ENCODE measurements around the gene THAP3. TPM values are rescaled to one million over a fixed set of nuclear protein-coding genes. Genes with fewer than 3 reads are reported as not detected.

The THAP3 gene
- total RNA-seq, 1 donor = 19.4 TPM

DNA sequence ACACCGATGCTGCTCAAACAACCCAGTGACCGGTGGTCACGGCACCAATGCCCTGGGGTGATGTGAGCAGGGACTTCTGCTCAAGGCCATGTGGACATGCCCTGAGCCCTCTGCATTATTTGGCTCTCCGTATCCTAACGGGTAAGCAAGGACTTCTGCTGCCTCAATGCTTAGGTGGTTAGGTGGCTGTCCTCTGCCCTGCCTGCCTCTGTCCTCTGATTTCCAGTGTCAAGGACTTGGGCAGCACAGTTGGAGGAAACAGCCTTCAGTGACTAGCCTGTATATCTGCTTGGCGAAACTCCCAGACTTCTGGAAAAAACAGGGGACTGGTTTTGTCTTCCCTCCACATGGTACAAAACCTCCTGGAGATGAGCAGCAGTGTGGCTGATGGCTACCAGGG is 42.5 kb downstream of the THAP3 start:
- no peak for DNase-seq (ENCODE audit: low read depth)
- no peak overlapping the region for H3K4me3 ChIP-seq (ENCODE audit: low read depth, low read length)
- TF ChIP-seq, protein P1, sequence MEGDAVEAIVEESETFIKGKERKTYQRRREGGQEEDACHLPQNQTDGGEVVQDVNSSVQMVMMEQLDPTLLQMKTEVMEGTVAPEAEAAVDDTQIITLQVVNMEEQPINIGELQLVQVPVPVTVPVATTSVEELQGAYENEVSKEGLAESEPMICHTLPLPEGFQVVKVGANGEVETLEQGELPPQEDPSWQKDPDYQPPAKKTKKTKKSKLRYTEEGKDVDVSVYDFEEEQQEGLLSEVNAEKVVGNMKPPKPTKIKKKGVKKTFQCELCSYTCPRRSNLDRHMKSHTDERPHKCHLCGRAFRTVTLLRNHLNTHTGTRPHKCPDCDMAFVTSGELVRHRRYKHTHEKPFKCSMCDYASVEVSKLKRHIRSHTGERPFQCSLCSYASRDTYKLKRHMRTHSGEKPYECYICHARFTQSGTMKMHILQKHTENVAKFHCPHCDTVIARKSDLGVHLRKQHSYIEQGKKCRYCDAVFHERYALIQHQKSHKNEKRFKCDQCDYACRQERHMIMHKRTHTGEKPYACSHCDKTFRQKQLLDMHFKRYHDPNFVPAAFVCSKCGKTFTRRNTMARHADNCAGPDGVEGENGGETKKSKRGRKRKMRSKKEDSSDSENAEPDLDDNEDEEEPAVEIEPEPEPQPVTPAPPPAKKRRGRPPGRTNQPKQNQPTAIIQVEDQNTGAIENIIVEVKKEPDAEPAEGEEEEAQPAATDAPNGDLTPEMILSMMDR (IDR thresholded peaks at IDR 0.05; ENCODE audit: insufficient read depth, low read depth, low read length) = no peak

GRCh38 chr1:6668503-6668902 is 43.8 kb downstream of the THAP3 start:
- H3K4me3 ChIP-seq (ENCODE audit: low read depth, low read length) = no peak overlapping the region
- TF ChIP-seq, protein P1 (IDR thresholded peaks at IDR 0.05; ENCODE audit: insufficient read depth, low read depth, low read length) = no peak
- DNase-seq (ENCODE audit: low read depth) = no peak

GRCh38 chr1:6672558-6672957 is 47.9 kb downstream of the THAP3 start:
- DNase-seq (ENCODE audit: low read depth) = peak; percentile 95
- no peak overlapping the region for H3K4me3 ChIP-seq (ENCODE audit: low read depth, low read length)
- TF ChIP-seq, protein P1 (IDR thresholded peaks at IDR 0.05; ENCODE audit: insufficient read depth, low read depth, low read length) = no peak

DNA sequence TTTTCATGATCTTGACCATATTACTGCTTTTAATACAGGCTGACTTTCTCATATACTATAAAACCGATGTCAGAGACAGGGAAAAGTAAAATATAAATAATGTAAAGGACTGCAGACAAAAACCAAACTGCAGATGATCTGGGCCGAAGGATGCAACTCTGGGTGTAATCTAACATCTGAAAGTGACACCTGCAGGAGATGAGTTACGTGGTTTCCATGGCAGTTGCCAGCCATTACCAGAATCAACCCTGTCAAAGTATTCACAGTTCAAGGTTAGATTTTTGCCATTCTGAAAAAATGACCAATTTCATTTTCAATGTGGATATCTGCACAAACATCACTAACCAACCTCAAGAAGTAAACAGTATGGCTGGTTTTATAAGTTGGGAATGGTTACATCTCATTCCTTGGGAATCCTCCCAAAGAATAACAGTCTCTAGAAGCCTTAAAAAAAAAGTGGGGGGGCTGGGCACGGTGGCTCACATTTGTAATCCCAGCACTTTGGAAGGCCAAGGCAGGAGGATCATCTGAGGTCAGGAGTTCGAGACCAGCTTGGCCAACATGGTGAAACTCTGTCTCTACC is 49.2 kb downstream of the THAP3 start:
- DNase-seq (ENCODE audit: low read depth) = peak; percentile 82
- H3K4me3 ChIP-seq (ENCODE audit: low read depth, low read length) = no peak overlapping the region
- TF ChIP-seq, protein P1 (IDR thresholded peaks at IDR 0.05; ENCODE audit: insufficient read depth, low read depth, low read length) = no peak

GRCh38 chr1:6674771-6675170 is 50.1 kb downstream of the THAP3 start:
- TF ChIP-seq, protein P1 (IDR thresholded peaks at IDR 0.05; ENCODE audit: insufficient read depth, low read depth, low read length) = no peak
- DNase-seq (ENCODE audit: low read depth) = no peak
- H3K4me3 ChIP-seq (ENCODE audit: low read depth, low read length) = no peak overlapping the region

GRCh38 chr1:6675941-6676340 is 51.3 kb downstream of the THAP3 start:
- H3K4me3 ChIP-seq (ENCODE audit: low read depth, low read length) = no peak overlapping the region
- TF ChIP-seq, protein P1 (IDR thresholded peaks at IDR 0.05; ENCODE audit: insufficient read depth, low read depth, low read length) = no peak
- DNase-seq (ENCODE audit: low read depth) = no peak

Other genes with a start within 250 kb of the THAP3 start
- gene ACOT7, start 231.1 kb upstream of the THAP3 start, total RNA-seq = 16.1 and 17.3 TPM in 2 replicates
- 0.43 TPM in 1 of 2 replicates, not detected in the other for gene HES2, start 204.9 kb upstream of the THAP3 start, total RNA-seq
- gene ESPN, start 200.1 kb upstream of the THAP3 start, total RNA-seq = not detected in 2 replicates
- 2.9 and 3.9 TPM in 2 replicates for gene TNFRSF25, start 158.7 kb upstream of the THAP3 start, total RNA-seq
- gene PLEKHG5, start 133.2 kb upstream of the THAP3 start, total RNA-seq = 7.4 and 11.2 TPM in 2 replicates
- 30.9 and 39.3 TPM in 2 replicates for gene NOL9, start 70.4 kb upstream of the THAP3 start, total RNA-seq
- under 0.01 TPM in 1 of 2 replicates, not detected in the other for gene TAS1R1, start 69.6 kb upstream of the THAP3 start, total RNA-seq
- gene ZBTB48, start 44.9 kb upstream of the THAP3 start, total RNA-seq = 10.0 and 10.8 TPM in 2 replicates
- 49.0 and 51.8 TPM in 2 replicates for gene KLHL21, start 22.0 kb upstream of the THAP3 start, total RNA-seq
- gene PHF13, start 11.1 kb upstream of the THAP3 start, total RNA-seq = 16.8 TPM in 2 replicates
- gene DNAJC11, start 76.9 kb downstream of the THAP3 start, total RNA-seq = 30.3 and 38.9 TPM in 2 replicates
- gene CAMTA1, start 160.6 kb downstream of the THAP3 start, total RNA-seq = 47.4 and 56.1 TPM in 2 replicates